PC-3 (cell line): ENCODE results near the gene SHF.

Source experiments
- EZH2 ChIP-seq: fragments of 300-600 bp; sonication (generic); IDR thresholded peaks from one replicate; pipeline ENCODE4 v1.6.1; 2017; ENCODE audit warnings: antibody characterized with exemption, mild to moderate bottlenecking, low read length; ENCODE audit not compliant: unreplicated experiment
- EZH2phosphoT487 ChIP-seq: fragments of 300-600 bp; sonication (generic); IDR thresholded peaks from 2 replicates; pipeline ENCODE4 v1.6.1; 2018; ENCODE audit warnings: mild to moderate bottlenecking, antibody characterized with exemption, low read length, borderline replicate concordance
- TF ChIP-seq, protein P1 (sequence below): fragments of 300-600 bp; sonication (generic); conservative IDR thresholded peaks from 2 replicates; pipeline ENCODE4 v1.5.1; 2017; ENCODE audit warnings: antibody characterized with exemption, low read depth, mild to moderate bottlenecking, low read length

DNA sequence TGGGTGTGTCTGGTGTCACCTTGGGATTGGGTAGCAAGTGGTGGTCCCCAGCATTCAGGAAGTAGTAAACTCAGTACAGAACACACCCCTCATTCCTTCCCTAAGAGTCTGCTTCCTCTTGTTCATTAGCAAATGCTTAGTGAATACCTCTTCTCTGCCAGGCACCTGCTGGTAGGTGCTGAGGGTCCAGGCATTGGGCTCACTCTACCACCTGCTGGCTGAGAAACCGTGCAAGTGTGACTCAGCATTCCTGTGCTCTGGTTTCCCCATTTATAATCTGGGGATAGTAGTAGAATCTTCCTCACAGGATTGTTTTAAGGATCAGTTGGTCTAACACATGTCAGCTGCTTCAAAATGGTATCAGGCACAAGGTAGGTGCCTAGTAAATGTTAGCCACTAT is 4.8 kb downstream of the SHF start:
- TF ChIP-seq, protein P1, sequence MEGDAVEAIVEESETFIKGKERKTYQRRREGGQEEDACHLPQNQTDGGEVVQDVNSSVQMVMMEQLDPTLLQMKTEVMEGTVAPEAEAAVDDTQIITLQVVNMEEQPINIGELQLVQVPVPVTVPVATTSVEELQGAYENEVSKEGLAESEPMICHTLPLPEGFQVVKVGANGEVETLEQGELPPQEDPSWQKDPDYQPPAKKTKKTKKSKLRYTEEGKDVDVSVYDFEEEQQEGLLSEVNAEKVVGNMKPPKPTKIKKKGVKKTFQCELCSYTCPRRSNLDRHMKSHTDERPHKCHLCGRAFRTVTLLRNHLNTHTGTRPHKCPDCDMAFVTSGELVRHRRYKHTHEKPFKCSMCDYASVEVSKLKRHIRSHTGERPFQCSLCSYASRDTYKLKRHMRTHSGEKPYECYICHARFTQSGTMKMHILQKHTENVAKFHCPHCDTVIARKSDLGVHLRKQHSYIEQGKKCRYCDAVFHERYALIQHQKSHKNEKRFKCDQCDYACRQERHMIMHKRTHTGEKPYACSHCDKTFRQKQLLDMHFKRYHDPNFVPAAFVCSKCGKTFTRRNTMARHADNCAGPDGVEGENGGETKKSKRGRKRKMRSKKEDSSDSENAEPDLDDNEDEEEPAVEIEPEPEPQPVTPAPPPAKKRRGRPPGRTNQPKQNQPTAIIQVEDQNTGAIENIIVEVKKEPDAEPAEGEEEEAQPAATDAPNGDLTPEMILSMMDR: no peak
- TF ChIP-seq EZH2 (no peak), EZH2phosphoT487 (no peak)
